IMR-90 (cell line): Measurements from ENCODE around the gene CLPTM1L. TPM values are rescaled to one million over a fixed set of nuclear protein-coding genes. Genes with fewer than 3 reads are reported as not detected.

Experiments used
- ATAC-seq: fragments of 200-7000 bp; cut with Tn5 transposase; 2 replicates; pipeline ENCODE4 v1.9.1; 2020; ENCODE audit warnings: low read depth, mild to moderate bottlenecking, moderate library complexity
- BruUV-seq: library from RNA; stranded (reverse); fragments of 400-500 nt; replicated peaks from 2 replicates; lab custom pipeline; 2021; lab: Mats Ljungman, UMichigan
- CTCF ChIA-PET: fragments of 300-600 bp; formaldehyde crosslinking; extraction: SDS; loops from one replicate; lab custom pipeline; 2021; ENCODE audit warnings: antibody characterized with exemption; lab: Yijun Ruan, JAX
- POLR2A ChIA-PET: fragments of 300-600 bp; sonication (Branson Sonifier 250); formaldehyde crosslinking; loops from one replicate; lab custom pipeline; 2022; ENCODE audit warnings: antibody characterized with exemption; ENCODE audit not compliant: unreplicated experiment; lab: Charles Lee
- DNase-seq: peaks from one replicate; pipeline ENCODE4 v3.0.0; 2013
- H2AFZ ChIP-seq: replicated peaks from 2 replicates; pipeline ENCODE3; 2013; ENCODE audit warnings: low read length, mild to moderate bottlenecking; ENCODE audit not compliant: poor library complexity
- H2AK5ac ChIP-seq: 2 replicates; pipeline ENCODE4 v1.6.1; 2013; ENCODE audit warnings: low read depth, low read length, inconsistent platforms
- H2AK9ac ChIP-seq: replicated peaks from 2 replicates; pipeline ENCODE3; 2013; ENCODE audit warnings: mild to moderate bottlenecking, low read depth, low read length, moderate library complexity; ENCODE audit not compliant: poor library complexity
- H2BK120ac ChIP-seq: 2 replicates; pipeline ENCODE4 v1.6.1; 2013; ENCODE audit warnings: low read depth, low read length, inconsistent platforms
- H2BK15ac ChIP-seq: 3 replicates; pipeline ENCODE4 v1.6.1; 2013; ENCODE audit warnings: low read depth, low read length, inconsistent platforms
- H2BK20ac ChIP-seq: 2 replicates; pipeline ENCODE4 v1.6.1; 2013; ENCODE audit warnings: low read depth, mild to moderate bottlenecking, inconsistent platforms, low read length, moderate library complexity
- H2BK5ac ChIP-seq: 2 replicates; pipeline ENCODE4 v1.6.1; 2013; ENCODE audit warnings: mild to moderate bottlenecking, low read depth, low read length, inconsistent platforms; ENCODE audit not compliant: poor library complexity, severe bottlenecking
- H3K14ac ChIP-seq: replicated peaks from 2 replicates; pipeline ENCODE4 v1.6.1; 2013; ENCODE audit warnings: low read depth, low read length, inconsistent platforms
- H3K18ac ChIP-seq: 2 replicates; pipeline ENCODE4 v1.6.1; 2013; ENCODE audit warnings: low read depth, low read length, control low read depth
- H3K23ac ChIP-seq: 2 replicates; pipeline ENCODE4 v1.6.1; 2013; ENCODE audit warnings: low read depth, low read length, inconsistent platforms
- H3K27ac ChIP-seq: 2 replicates; pipeline ENCODE4 v1.5.1; 2013; ENCODE audit warnings: mild to moderate bottlenecking, control low read depth, low read length; ENCODE audit not compliant: insufficient read depth
- H3K27me3 ChIP-seq: 2 replicates; pipeline ENCODE4 v1.6.1; 2013; ENCODE audit warnings: low read length; ENCODE audit not compliant: control insufficient read depth, insufficient read depth
- H3K36me3 ChIP-seq: 2 replicates; pipeline ENCODE4 v1.6.1; 2013; ENCODE audit warnings: low read length, mixed read lengths; ENCODE audit not compliant: control insufficient read depth, insufficient read depth
- H3K4ac ChIP-seq: 2 replicates; pipeline ENCODE4 v1.6.1; 2013; ENCODE audit warnings: low read depth, low read length, inconsistent platforms
- H3K4me1 ChIP-seq: 2 replicates; pipeline ENCODE4 v1.6.1; 2013; ENCODE audit warnings: low read length, mixed read lengths; ENCODE audit not compliant: control insufficient read depth, insufficient read depth
- H3K4me2 ChIP-seq: 2 replicates; pipeline ENCODE4 v1.6.1; 2013; ENCODE audit warnings: low read depth, mild to moderate bottlenecking, control low read depth, low read length, moderate library complexity
- H3K4me3 ChIP-seq: 2 replicates; pipeline ENCODE4 v1.5.1; 2013; ENCODE audit warnings: low read depth, mild to moderate bottlenecking, control low read depth, low read length, moderate library complexity; ENCODE audit not compliant: insufficient read depth
- H3K56ac ChIP-seq: 2 replicates; pipeline ENCODE4 v1.6.1; 2013; ENCODE audit warnings: low read length, inconsistent platforms; ENCODE audit not compliant: insufficient read depth; ENCODE audit errors: extremely low read depth
- H3K79me1 ChIP-seq, 2 experiments: 2 replicates each; pipeline ENCODE4 v1.6.1; 2013; ENCODE audit warnings: low read length in 2 of 2, inconsistent platforms in 1 of 2, low read depth in 1 of 2
- H3K9ac ChIP-seq: 2 replicates; pipeline ENCODE4 v1.6.1; 2013; ENCODE audit warnings: low read depth, low read length, control low read depth
- H3K9me1 ChIP-seq: 2 replicates; pipeline ENCODE4 v1.6.1; 2013; ENCODE audit warnings: low read length, inconsistent platforms; ENCODE audit not compliant: insufficient read depth
- H3K9me3 ChIP-seq: 2 replicates; pipeline ENCODE4 v1.6.1; 2013; ENCODE audit warnings: low read length; ENCODE audit not compliant: control insufficient read depth, insufficient read depth
- H4K20me1 ChIP-seq: 2 replicates; pipeline ENCODE4 v1.6.1; 2013; ENCODE audit warnings: low read length, inconsistent platforms; ENCODE audit not compliant: insufficient read depth
- H4K5ac ChIP-seq: 2 replicates; pipeline ENCODE4 v1.6.1; 2013; ENCODE audit warnings: mild to moderate bottlenecking, low read depth, low read length, control low read depth
- H4K8ac ChIP-seq, 2 experiments: 2 replicates each; pipeline ENCODE4 v1.6.1; 2013; ENCODE audit warnings: low read depth in 2 of 2, low read length in 2 of 2, control low read depth in 1 of 2, inconsistent platforms in 1 of 2
- H4K91ac ChIP-seq: 2 replicates; pipeline ENCODE4 v1.6.1; 2013; ENCODE audit warnings: low read depth, low read length, inconsistent platforms; ENCODE audit not compliant: insufficient read depth
- BHLHE40 ChIP-seq: fragments of 150-350 bp; IDR thresholded peaks from 2 replicates; pipeline ENCODE4 v1.6.1; 2016; ENCODE audit warnings: mild to moderate bottlenecking, low read depth, low read length
- CEBPB ChIP-seq: IDR thresholded peaks from 2 replicates; pipeline ENCODE4 v1.6.1; 2012; ENCODE audit warnings: low read depth, low read length, improper control_type of control experiment
- CHD1 ChIP-seq: IDR thresholded peaks from 2 replicates; pipeline ENCODE4 v1.6.1; 2012; ENCODE audit warnings: low read depth, low read length, improper control_type of control experiment
- CTCF ChIP-seq: conservative IDR thresholded peaks from 2 replicates; pipeline ENCODE4 v1.5.1; 2012; ENCODE audit warnings: mild to moderate bottlenecking, low read depth, low read length, improper control_type of control experiment
- ELK1 ChIP-seq: fragments of 150-350 bp; IDR thresholded peaks from 2 replicates; pipeline ENCODE4 v1.6.1; 2016; ENCODE audit warnings: low read depth, mild to moderate bottlenecking, low read length, moderate library complexity, borderline replicate concordance
- FOS ChIP-seq: fragments of 150-350 bp; IDR thresholded peaks from 2 replicates; pipeline ENCODE4 v1.6.1; 2016; ENCODE audit warnings: low read depth, low read length
- MAFK ChIP-seq: IDR thresholded peaks from 2 replicates; pipeline ENCODE4 v1.6.1; 2012; ENCODE audit warnings: low read depth, low read length, improper control_type of control experiment
- MAZ ChIP-seq: IDR thresholded peaks from 2 replicates; pipeline ENCODE4 v1.6.1; 2012; ENCODE audit warnings: low read depth, mild to moderate bottlenecking, low read length, improper control_type of control experiment, moderate library complexity, borderline replicate concordance
- MXI1 ChIP-seq: IDR thresholded peaks from 2 replicates; pipeline ENCODE4 v1.6.1; 2012; ENCODE audit warnings: low read depth, mild to moderate bottlenecking, low read length, moderate library complexity, borderline replicate concordance
- NFE2L2 ChIP-seq: fragments of 150-350 bp; IDR thresholded peaks from 2 replicates; pipeline ENCODE4 v1.6.1; 2016; ENCODE audit warnings: low read depth, mild to moderate bottlenecking, low read length
- POLR2A ChIP-seq: IDR thresholded peaks from 2 replicates; pipeline ENCODE4 v1.6.1; 2012; ENCODE audit warnings: mild to moderate bottlenecking, low read depth, low read length
- RAD21 ChIP-seq: IDR thresholded peaks from 2 replicates; pipeline ENCODE4 v1.6.1; 2012; ENCODE audit warnings: low read length, improper control_type of control experiment
- RCOR1 ChIP-seq: IDR thresholded peaks from 2 replicates; pipeline ENCODE4 v1.6.1; 2012; ENCODE audit warnings: mild to moderate bottlenecking, low read length, improper control_type of control experiment; ENCODE audit not compliant: insufficient replicate concordance
- RFX5 ChIP-seq: IDR thresholded peaks from 2 replicates; pipeline ENCODE4 v1.8.0; 2012; ENCODE audit warnings: low read depth, mild to moderate bottlenecking, low read length, moderate library complexity
- SMC3 ChIP-seq: fragments of 150-350 bp; IDR thresholded peaks from 2 replicates; pipeline ENCODE4 v1.6.1; 2016; ENCODE audit warnings: low read depth, mild to moderate bottlenecking, antibody characterized with exemption, low read length, moderate library complexity
- USF2 ChIP-seq: fragments of 150-350 bp; IDR thresholded peaks from 2 replicates; pipeline ENCODE4 v1.6.1; 2017; ENCODE audit warnings: mild to moderate bottlenecking, antibody characterized with exemption, low read length, low read depth
- WGBS, 2 experiments: methylation state at CpG; one replicate each; pipeline versions ENCODE4 v1.1.5 to v1.1.7; 2013; ENCODE audit warnings: missing lambda C conversion rate in 2 of 2; ENCODE audit not compliant: insufficient read length in 1 of 2; ENCODE audit errors: extremely low coverage in 2 of 2; 5-methylcytosine and 5-hydroxymethylcytosine counted together
- dilution Hi-C: fragments of 300-500 bp; cut with HindIII; formaldehyde crosslinking; loops from one replicate; pipeline ENCODE4 v1.14.3; 2018; ENCODE audit warnings: low sequenced_read_pairs; ENCODE audit not compliant: unreplicated experiment
- in situ Hi-C: fragments of 300-500 bp; cut with MboI; formaldehyde crosslinking; loops from 3 replicates; pipeline ENCODE4 v1.14.3; 2019; ENCODE audit warnings: low sequenced_read_pairs, inconsistent platforms, mixed read lengths
- intact Hi-C: fragments of 100-400 bp; cut with micrococcal nuclease; formaldehyde crosslinking; loops from 2 replicates; pipeline ENCODE4 v1.10.0; 2022
- polyA plus RNA-seq, 3 experiments: library from polyadenylated mRNA; depleted of rRNA; stranded (reverse); fragments of >200 nt; gene quantifications; 2 replicates each; pipeline ENCODE4 v1.2.3, GENCODE V29; 2012; ENCODE audit warnings: low replicate concordance in 1 of 3
- total RNA-seq: library from RNA; depleted of rRNA; stranded (reverse); fragments of >200 nt; gene quantifications from 2 replicates; pipeline ENCODE4 v1.2.3, GENCODE V29; 2012

CLPTM1L gene
- total and polyA plus RNA-seq, 2 of the 4 experiments (the other 2 are of a cell fraction), result 114 to 137 TPM

- Histone ChIP-seq H3K4me2 (no peak overlapping the region), H3K14ac (no peak overlapping the region), H3K27ac (no peak overlapping the region), H2AFZ (peak overlapping the region; percentile 43), H2BK5ac (no peak overlapping the region), H3K4me1 (peaks cover 1% of the 10 kb centered on the region; the same call in 1 of the 2 replicates), H3K36me3 (peaks cover 50% of the 10 kb centered on the region), H3K56ac (no peak overlapping the region), H2BK20ac (no peak overlapping the region), H4K5ac (no peak overlapping the region), H3K9me1 (no peaks in the 10 kb centered on the region), H2BK15ac (no peak overlapping the region), H4K8ac (no peak overlapping the region), H3K18ac (no peak overlapping the region), H2BK120ac (no peak overlapping the region), H3K4me3 (no peak overlapping the region), H3K9ac (no peak overlapping the region), H3K23ac (no peak overlapping the region), H3K27me3 (no peaks in the 10 kb centered on the region), H3K9me3 (peaks cover 13% of the 10 kb centered on the region), H4K91ac (no peak overlapping the region), H3K4ac (no peak overlapping the region), H2AK5ac (no peak overlapping the region), H4K20me1 (peaks cover 8% of the 10 kb centered on the region), H3K79me1 (peaks cover 18 to 22% of the 10 kb centered on the region in 2 experiments; a peak in 3 of 4 replicates), H2AK9ac (peak overlapping the region; percentile 42)
- ChIA-PET POLR2A (no interaction called here), CTCF (no interaction called here)
- DNase-seq (no peak), ATAC-seq (no peak)
- dilution Hi-C loops, result no loop called here
- 96% methylated on average over 16 of the region's 23 CpGs; no CpG with 5 or more reads in 1 of the 2 experiments for WGBS, 2 experiments
- intact Hi-C loops, result no loop called here
- no TSS peak for BruUV-seq
- in situ Hi-C loops, result no loop called here
- no peak for TF ChIP-seq CEBPB
- TF ChIP-seq FOS, result no peak
- TF ChIP-seq MAZ, result no peak
- TF ChIP-seq RCOR1, result no peak
- no peak for TF ChIP-seq NFE2L2
- TF ChIP-seq ELK1, result no peak
- TF ChIP-seq CTCF, result no peak
- TF ChIP-seq RAD21, result no peak
- no peak for TF ChIP-seq CHD1
- no peak for TF ChIP-seq SMC3
- no peak for TF ChIP-seq BHLHE40
- no peak for TF ChIP-seq USF2
- no peak for TF ChIP-seq MXI1
- TF ChIP-seq POLR2A, result no peak
- TF ChIP-seq MAFK, result no peak
- TF ChIP-seq RFX5, result no peak
Measured at GRCh38 chr5:1330146-1330846, 14.6 kb downstream of the CLPTM1L start.
